Smooth muscle cell (in vitro differentiated cells): ENCODE results near the gene CFAP20DC. TPM values are rescaled to one million over a fixed set of nuclear protein-coding genes. Genes with fewer than 3 reads are reported as not detected.

Experiments
- DNase-seq: peaks from one replicate; lab custom pipeline; 2025; ENCODE audit not compliant: unreplicated experiment; lab: John Stamatoyannopoulos, UW
- H2AFZ ChIP-seq: fragments of 200-600 bp; sonication (generic); 2 replicates; pipeline ENCODE4 v1.6.0; 2016; ENCODE audit warnings: antibody characterized with exemption, low read depth, mild to moderate bottlenecking
- H3F3A ChIP-seq: fragments of 200-600 bp; sonication (generic); 2 replicates; pipeline ENCODE4 v1.6.0; 2017; ENCODE audit warnings: antibody characterized with exemption, low read depth
- H3K27ac ChIP-seq: fragments of 200-600 bp; sonication (generic); 2 replicates; pipeline ENCODE4 v1.5.1; 2016; ENCODE audit warnings: low read depth, mild to moderate bottlenecking
- H3K27me3 ChIP-seq: fragments of 200-600 bp; sonication (generic); 2 replicates; pipeline ENCODE4 v1.6.1; 2016; ENCODE audit warnings: low read depth, mild to moderate bottlenecking
- H3K36me3 ChIP-seq: fragments of 200-600 bp; sonication (generic); 2 replicates; pipeline ENCODE4 v1.5.1; 2016; ENCODE audit warnings: low read depth
- H3K4me1 ChIP-seq: fragments of 200-600 bp; sonication (generic); 2 replicates; pipeline ENCODE4 v1.5.1; 2016; ENCODE audit warnings: low read depth
- H3K4me2 ChIP-seq: fragments of 200-600 bp; sonication (generic); 2 replicates; pipeline ENCODE4 v1.6.0; 2016; ENCODE audit warnings: mild to moderate bottlenecking
- H3K4me3 ChIP-seq: fragments of 200-600 bp; sonication (generic); 2 replicates; pipeline ENCODE4 v1.5.1; 2016; ENCODE audit warnings: mild to moderate bottlenecking
- H3K79me2 ChIP-seq: fragments of 200-600 bp; sonication (generic); 2 replicates; pipeline ENCODE4 v1.6.0; 2016; ENCODE audit warnings: low read depth, mild to moderate bottlenecking
- H3K9ac ChIP-seq: fragments of 200-600 bp; sonication (generic); 2 replicates; pipeline ENCODE4 v1.6.0; 2016; ENCODE audit warnings: low read depth
- H3K9me3 ChIP-seq: fragments of 200-600 bp; sonication (generic); replicated peaks from 2 replicates; pipeline ENCODE4 v1.5.1; 2016; ENCODE audit warnings: low read depth
- H4K20me1 ChIP-seq: fragments of 200-600 bp; sonication (generic); 2 replicates; pipeline ENCODE4 v1.6.0; 2016; ENCODE audit warnings: low read depth
- CTCF ChIP-seq: fragments of 200-600 bp; sonication (generic); IDR thresholded peaks from 2 replicates; pipeline ENCODE4 v1.5.1; 2017; ENCODE audit warnings: borderline replicate concordance, mild to moderate bottlenecking, antibody characterized with exemption; ENCODE audit not compliant: insufficient read depth, poor library complexity, severe bottlenecking
- WGBS: methylation state at CpG from one replicate; pipeline ENCODE4 v1.1.7; 2016; ENCODE audit warnings: low lambda C conversion rate; 5-methylcytosine and 5-hydroxymethylcytosine counted together
- polyA plus RNA-seq: library from polyadenylated mRNA; unstranded; fragments of >200 nt; fragmentation: Nextera tagmentation; extraction: Ambion mirVana; gene quantifications from 2 replicates; pipeline ENCODE4 v1.2.1, GENCODE V29; 2016
- total RNA-seq: library from RNA; depleted of rRNA; stranded (reverse); fragments of >200 nt; gene quantifications from 2 replicates; pipeline ENCODE4 v1.2.3, GENCODE V29; 2014

The CFAP20DC gene
- total and polyA plus RNA-seq, 2 experiments from 2014 or later, result 7.9 to 11.6 TPM

- no peaks in the 10 kb centered on the region for H3K9me3 ChIP-seq
- H3F3A ChIP-seq, result no peaks in the 10 kb centered on the region
- no peak overlapping the region for H3K4me2 ChIP-seq
- no peak for DNase-seq
- no peak overlapping the region for H3K9ac ChIP-seq
- no peak for TF ChIP-seq CTCF
- no peaks in the 10 kb centered on the region for H4K20me1 ChIP-seq
- no peak overlapping the region for H2AFZ ChIP-seq
- no peak overlapping the region for H3K27ac ChIP-seq
- no peaks in the 10 kb centered on the region for H3K36me3 ChIP-seq
- H3K27me3 ChIP-seq, result no peaks in the 10 kb centered on the region
- 90% methylated on average over 2 of the region's 2 CpGs for WGBS
- H3K4me1 ChIP-seq, result no peaks in the 10 kb centered on the region
- H3K79me2 ChIP-seq, result no peaks in the 10 kb centered on the region
- no peak overlapping the region for H3K4me3 ChIP-seq
Observed at GRCh38 chr3:58938057-58938456, 111.8 kb downstream of the CFAP20DC start.

- DNase-seq, result no peak
- H3K79me2 ChIP-seq, result no peaks in the 10 kb centered on the region
- no peaks in the 10 kb centered on the region for H3K27me3 ChIP-seq
- TF ChIP-seq CTCF, result no peak
- no peaks in the 10 kb centered on the region for H3K36me3 ChIP-seq
- H3K4me2 ChIP-seq, result no peak overlapping the region
- H3K27ac ChIP-seq, result no peak overlapping the region
- H2AFZ ChIP-seq, result no peak overlapping the region
- H4K20me1 ChIP-seq, result no peaks in the 10 kb centered on the region
- H3K4me3 ChIP-seq, result no peak overlapping the region
- H3K9me3 ChIP-seq, result no peaks in the 10 kb centered on the region
- H3K4me1 ChIP-seq, result no peaks in the 10 kb centered on the region
- H3K9ac ChIP-seq, result no peak overlapping the region
- 88% methylated on average over 1 of the region's 1 CpG for WGBS
- no peaks in the 10 kb centered on the region for H3F3A ChIP-seq
Observed at GRCh38 chr3:58924578-58924977, 125.2 kb downstream of the CFAP20DC start.

- Histone ChIP-seq H3K36me3 (no peaks in the 10 kb centered on the region), H3K4me1 (no peaks in the 10 kb centered on the region), H3K27me3 (no peaks in the 10 kb centered on the region), H3K9me3 (no peaks in the 10 kb centered on the region), H2AFZ (no peak overlapping the region), H3F3A (no peaks in the 10 kb centered on the region), H3K27ac (no peak overlapping the region), H3K4me3 (no peak overlapping the region), H3K4me2 (no peak overlapping the region), H3K9ac (no peak overlapping the region), H3K79me2 (no peaks in the 10 kb centered on the region), H4K20me1 (no peaks in the 10 kb centered on the region)
- no peak for TF ChIP-seq CTCF
- 92% methylated on average over 1 of the region's 1 CpG for WGBS
- no peak for DNase-seq
Observed at GRCh38 chr3:58900386-58900785, 149.4 kb downstream of the CFAP20DC start.

GRCh38 chr3:58899953-58900298 is 149.9 kb downstream of the CFAP20DC start:
- H3K4me2 ChIP-seq, result no peak overlapping the region
- no peak overlapping the region for H3K4me3 ChIP-seq
- DNase-seq, result no peak
- no peaks in the 10 kb centered on the region for H3K79me2 ChIP-seq
- H3K36me3 ChIP-seq, result no peaks in the 10 kb centered on the region
- H3K9ac ChIP-seq, result no peak overlapping the region
- H3K27ac ChIP-seq, result no peak overlapping the region
- H3K4me1 ChIP-seq, result no peaks in the 10 kb centered on the region
- H3K9me3 ChIP-seq, result no peaks in the 10 kb centered on the region
- H4K20me1 ChIP-seq, result no peaks in the 10 kb centered on the region
- WGBS, result 25% methylated on average over 2 of the region's 2 CpGs
- H2AFZ ChIP-seq, result no peak overlapping the region
- no peaks in the 10 kb centered on the region for H3K27me3 ChIP-seq
- H3F3A ChIP-seq, result no peaks in the 10 kb centered on the region
- TF ChIP-seq CTCF, result no peak
